Islet precursor cell (in vitro differentiated cells): ENCODE measurements around the gene CATSPERE.
"Not testable (repeated sequence)": the region's sequence is repeated elsewhere in the genome, so short reads cannot be mapped to it uniquely, and the experiment has no call there.

ENCODE experiments used
- DNase-seq: peaks from one replicate; pipeline ENCODE4 v3.0.0-alpha.2; 2018

CATSPERE gene

GRCh38 chr1:244666672-244667418, 205.8 kb downstream of the CATSPERE start:
- DNase-seq: not testable (repeated sequence)

- DNase-seq: no peak
Measured at GRCh38 chr1:244667797-244668196, 206.7 kb downstream of the CATSPERE start.

GRCh38 chr1:244672946-244673682, 212.0 kb downstream of the CATSPERE start:
- no peak for DNase-seq

- DNase-seq: no peak
Measured at GRCh38 chr1:244674446-244674845, 213.4 kb downstream of the CATSPERE start.

- DNase-seq: no peak
Measured at GRCh38 chr1:244675167-244675566, 214.1 kb downstream of the CATSPERE start.

GRCh38 chr1:244678697-244679096, 217.6 kb downstream of the CATSPERE start:
- no peak for DNase-seq

GRCh38 chr1:244680667-244681066, 219.6 kb downstream of the CATSPERE start:
- DNase-seq: no peak

- not testable (repeated sequence) for DNase-seq
Measured at GRCh38 chr1:244682087-244682486, 221.0 kb downstream of the CATSPERE start.
